ENCODE results near the gene TBC1D9B.

TBC1D9B gene

DNA sequence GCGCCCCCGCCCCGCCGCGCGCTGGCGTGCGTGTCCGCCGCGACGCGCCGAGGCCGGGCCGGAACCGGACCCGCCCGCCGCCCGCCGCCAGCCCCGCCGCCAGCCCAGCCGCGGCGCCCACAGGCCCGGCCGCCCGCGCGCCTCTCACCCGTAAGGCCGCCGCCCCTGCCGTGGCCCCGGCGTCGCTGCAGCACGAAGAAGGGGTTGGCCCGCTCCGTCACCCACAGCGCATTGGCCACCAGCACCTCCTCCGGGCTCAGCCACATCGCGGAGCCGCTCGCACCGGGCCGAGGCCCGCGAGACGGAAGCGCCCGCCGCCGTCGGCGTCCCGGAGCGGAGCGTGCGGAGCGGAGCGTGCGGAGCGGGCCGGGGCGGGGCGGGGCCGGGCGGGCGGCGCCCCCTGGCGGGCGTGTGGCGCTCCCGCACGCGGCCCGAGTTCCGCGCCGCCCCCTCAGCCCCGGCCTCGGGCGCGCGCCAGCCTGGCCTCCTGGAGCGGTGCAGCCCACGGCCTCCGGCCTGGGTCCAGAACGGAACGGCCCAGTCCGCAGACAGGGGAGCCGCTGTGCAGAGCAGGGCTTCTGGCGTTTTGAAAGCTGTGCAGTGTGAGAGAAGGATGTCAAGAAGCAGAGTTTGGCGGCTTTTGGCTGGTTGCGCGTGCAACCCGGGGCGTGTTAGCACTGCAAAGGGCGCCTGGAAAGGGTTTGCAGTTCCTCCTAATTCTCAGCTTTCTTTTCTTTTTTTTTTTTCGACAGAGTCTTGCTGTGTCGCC lies at the start of gene TBC1D9B:
TSS of gene TBC1D9B (minus strand) at position 342 of the 769 bp plus-strand sequence. CDS start at position 266, 76 bp downstream.
- DNase-seq (ENCODE audit: low spot score) = peak; percentile 74

DNA sequence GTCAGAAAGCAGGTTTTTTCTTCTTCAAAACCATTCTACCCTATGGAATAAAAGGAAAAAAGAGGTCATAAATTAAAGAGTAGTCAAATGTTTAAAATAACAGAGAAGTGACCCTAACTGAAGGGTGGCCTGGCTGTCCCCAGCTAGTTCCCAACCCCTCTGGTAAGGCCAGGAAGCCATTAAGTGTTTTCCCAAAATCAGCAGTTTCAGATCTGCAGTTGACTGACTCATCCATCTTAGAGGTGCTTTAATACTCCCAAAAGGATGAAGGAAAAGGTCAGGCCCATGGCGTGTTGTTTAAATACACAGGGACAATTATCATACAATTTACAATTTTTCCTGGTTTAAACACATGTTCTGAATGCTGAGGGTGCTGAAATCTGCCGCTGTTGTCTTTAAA lies 47.9 kb upstream of the TBC1D9B start:
- no peak for DNase-seq (ENCODE audit: low spot score)

GRCh38 chr5:179955062-179955461 lies 47.4 kb upstream of the TBC1D9B start:
- DNase-seq (ENCODE audit: low spot score) = no peak

- no peak for DNase-seq (ENCODE audit: low spot score)
Observed at GRCh38 chr5:179954434-179954833, 46.7 kb upstream of the TBC1D9B start.

GRCh38 chr5:179953987-179954386 lies 46.3 kb upstream of the TBC1D9B start:
- no peak for DNase-seq (ENCODE audit: low spot score)

- no peak for DNase-seq (ENCODE audit: low spot score)
Observed at GRCh38 chr5:179936976-179937681, 29.4 kb upstream of the TBC1D9B start.

DNA sequence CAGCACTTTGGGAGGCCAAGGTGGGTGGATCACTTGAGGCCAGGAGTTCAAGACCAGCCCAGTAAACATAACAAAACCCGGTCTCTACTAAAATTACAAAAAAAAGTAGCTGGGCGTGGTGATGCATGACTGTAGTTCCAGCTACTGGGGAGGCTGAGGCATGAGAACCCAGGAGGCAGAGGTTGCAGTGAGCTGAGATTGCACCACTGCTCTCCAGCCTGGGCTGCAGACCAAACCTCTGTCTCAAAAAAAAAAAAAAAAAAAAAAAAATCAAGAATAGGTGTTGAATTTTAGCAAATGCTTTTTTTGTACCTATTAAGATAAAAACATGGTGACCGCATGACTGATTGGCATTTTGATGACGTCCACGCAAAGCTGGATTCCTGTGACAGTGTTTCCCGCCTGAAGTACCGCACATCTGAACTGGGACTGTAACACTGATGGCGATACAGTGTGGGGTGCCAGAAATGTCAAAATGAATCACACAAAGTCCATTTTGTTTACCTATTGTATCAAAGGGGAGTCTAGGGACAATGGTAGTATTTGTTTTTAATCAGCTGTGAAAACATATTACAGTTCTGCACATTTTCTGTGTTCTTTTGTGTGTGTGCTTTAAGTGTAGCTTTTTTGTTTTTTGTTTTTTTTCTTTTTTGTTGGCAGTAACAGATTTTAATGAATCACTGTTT lies 23.2 kb upstream of the TBC1D9B start:
- no peak for DNase-seq (ENCODE audit: low spot score)

- DNase-seq (ENCODE audit: low spot score) = no peak
Observed at GRCh38 chr5:179927824-179928223, 20.1 kb upstream of the TBC1D9B start.

DNA sequence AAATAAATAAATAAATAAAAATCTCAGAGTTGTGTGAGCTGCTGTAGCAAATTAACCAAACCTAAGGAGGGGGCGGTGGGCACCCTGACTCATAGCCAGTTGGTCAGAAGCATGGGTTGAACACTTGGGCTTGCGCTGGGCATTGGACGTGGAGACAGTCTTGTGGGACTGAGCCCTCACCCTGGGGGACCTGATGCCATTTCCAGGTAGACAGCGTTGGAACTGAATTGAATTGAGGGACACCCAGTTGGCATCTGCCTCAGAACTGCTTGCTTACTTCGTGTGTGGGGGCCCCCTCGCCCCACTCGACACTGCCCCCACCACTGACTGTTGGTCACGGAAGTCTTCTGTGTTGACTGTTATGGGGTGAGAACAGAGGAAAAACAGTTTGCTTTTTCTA lies 19.0 kb upstream of the TBC1D9B start:
- DNase-seq (ENCODE audit: low spot score) = no peak

DNA sequence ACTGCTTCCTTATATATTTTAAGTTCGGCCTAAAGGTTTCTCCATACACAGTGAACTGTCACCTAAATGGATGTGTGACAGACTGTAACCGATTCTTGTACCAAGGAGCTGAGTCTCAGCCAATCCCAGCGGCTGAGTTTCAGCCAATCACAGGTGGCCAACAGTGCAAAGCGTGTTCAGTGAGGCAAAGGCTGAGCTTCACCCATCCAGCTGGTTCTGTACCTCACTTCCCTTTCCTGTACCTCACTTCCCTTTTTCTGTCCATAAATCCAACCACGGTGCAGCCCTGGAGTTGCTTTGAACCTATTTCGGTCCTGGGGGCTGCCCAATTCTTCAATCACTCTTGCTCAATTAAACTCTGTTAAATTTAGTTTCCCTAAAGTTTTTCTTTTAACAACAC lies 15.7 kb upstream of the TBC1D9B start:
- DNase-seq (ENCODE audit: low spot score) = no peak

DNA sequence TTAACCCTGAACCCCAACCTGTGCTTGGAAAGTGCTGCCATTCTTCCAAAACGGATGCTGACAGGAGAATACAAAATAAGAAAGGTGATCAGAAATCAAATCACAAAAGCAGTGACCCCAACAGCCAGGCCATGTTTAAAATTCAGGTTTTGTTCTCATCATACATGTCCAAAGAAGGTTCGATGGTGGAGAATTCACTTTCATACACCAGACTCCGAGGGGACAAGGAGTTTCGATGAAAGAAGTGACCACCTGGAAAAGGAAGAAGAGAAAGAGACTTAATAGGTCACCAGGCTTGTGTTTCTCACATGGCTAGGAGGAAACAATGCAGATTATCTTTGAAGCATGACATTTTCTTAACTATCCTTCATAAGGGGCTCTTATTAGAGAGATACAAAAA lies 12.5 kb upstream of the TBC1D9B start:
- no peak for DNase-seq (ENCODE audit: low spot score)

DNA sequence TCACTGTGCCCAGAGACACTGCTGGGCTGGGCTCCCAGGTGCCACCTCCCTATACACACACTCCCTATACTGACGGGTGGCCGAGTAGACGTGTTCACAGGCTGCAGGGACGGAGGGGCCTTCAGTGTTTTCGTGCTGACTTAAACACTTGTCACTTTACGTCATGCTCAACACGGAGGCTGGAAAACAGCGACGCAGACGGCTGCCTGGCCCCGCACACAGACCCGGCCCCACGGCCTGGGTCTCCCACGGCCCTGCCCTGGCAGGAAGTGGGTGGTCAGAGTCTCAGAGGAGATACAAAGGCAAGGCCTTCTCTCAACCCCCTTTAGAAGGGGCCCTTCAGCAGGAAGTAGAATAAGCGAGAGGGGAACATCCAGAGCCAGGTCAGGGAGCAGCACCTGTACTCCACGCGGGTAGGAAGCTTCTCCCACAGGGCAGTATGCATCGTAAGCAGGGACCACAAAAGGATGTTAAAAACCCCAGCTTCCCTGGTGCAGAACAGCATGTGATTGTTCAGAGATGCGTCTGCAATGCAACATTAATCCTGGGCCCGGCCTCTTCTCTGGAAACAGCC lies 11.9 kb upstream of the TBC1D9B start:
- no peak for DNase-seq (ENCODE audit: low spot score)

DNA sequence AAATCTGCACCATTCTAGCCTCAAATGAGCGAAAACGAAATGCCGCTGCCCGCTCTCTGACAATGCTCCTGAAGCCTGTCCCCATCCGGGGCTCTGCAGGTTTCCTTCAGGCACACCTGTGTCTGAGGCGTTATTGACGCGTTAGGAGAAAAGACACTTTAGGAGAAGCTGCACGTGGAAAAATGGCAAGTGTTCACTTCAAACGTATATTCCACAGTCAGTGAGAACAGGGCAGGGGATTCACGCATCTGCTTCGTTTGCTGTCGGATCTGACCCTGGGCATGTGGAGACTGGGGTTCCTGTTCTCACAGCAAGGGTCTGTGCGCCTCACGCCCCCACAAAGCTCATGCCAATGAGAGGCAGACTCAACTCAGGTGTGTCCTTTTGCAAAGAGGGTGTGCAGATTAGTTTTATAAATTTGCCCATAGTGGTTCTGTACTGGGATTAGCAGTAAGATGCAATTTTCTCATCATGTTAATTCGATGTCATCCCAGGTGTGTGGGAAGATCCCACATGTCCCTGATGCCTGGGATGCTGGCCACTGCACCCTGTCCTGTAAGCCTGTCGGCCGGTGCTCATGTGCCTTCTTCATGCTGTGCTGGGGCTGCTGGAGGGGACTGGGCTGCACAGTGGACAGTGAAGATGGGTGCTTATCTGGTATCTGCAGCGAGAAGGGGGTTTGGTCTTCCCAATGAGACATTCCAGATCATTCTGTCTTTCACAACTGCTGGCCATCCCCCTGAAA lies 11.2 kb upstream of the TBC1D9B start:
- no peak for DNase-seq (ENCODE audit: low spot score)

DNA sequence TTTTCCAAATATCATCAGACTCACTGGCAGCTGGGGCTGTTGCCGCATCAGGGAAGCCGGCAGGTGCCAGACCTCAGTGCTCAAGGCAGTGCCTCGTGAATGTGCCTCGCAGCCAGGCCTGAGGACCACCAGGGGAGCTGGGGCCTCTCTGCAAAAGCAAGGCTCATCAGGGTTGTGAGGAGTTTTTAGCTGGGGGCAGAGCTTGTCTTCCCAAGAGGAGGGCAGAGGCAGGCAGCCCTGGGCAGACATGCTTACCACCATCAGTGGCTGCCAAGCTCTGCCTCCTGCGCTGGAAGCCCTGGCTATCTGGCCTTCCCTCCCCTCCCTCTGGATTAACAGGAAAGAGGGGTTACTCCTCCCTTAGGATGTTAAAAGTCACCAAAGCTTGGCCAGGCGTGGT lies 8.8 kb upstream of the TBC1D9B start:
- DNase-seq (ENCODE audit: low spot score) = no peak

DNA sequence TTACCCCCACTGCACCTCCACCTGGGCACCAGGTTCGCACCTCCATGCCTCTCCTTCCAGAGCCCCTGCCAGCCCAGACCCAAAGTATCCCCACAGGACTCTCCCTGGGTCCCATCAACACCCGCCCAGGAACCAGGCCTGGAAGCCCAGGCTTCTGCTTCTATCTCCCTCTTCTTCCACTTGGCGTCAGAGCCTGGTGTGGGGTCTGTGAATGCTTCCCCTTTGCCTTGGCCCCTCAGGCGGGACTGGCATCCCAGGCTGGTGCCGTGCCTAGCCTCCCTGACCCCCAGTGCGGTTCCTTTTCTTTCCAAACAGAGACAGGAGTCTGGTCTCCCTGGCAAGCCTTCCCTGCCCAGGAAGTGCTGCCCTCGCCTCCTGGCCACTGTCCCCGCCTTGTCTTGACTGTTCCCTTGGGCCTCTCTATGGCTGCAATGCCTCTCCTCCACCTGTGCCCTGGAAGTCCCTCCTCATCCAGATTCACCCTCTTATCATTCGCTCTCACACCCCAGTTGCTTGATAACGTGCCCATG lies 7.8 kb upstream of the TBC1D9B start:
- no peak for DNase-seq (ENCODE audit: low spot score)

DNA sequence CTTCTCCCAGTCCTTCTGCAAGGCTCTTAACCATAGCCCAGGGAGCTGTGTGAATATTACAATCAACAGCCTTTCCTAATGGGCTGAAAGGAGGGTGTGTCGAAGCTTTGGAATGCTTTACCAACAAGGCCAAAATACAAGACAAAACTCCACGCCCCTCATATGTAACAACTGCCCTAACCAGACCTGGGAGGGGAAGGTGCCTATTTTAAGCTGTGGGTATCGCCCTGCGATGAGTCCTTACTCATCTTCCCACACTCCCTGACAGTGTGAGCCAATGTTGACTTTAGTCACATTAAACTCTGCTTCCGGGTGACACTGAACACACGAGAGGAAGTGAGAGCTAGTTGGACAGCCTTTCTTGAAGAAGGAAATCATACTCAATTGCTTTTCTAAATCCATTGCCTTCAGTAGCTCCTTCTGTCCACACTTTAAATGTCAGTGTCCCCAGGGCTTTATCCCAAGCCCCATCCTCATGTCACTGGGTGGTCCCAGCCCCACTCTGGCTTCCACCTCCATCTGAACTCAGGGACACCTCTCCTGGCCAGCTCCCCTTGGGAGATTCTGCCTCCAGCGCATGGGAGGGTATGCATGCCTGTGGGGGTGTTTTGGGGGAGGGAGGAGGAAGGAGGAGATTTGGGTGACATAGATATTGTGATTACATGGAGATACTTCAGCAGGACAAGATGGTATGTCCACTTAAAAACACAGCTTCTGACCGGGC lies 6.5 kb upstream of the TBC1D9B start:
- no peak for DNase-seq (ENCODE audit: low spot score)

DNA sequence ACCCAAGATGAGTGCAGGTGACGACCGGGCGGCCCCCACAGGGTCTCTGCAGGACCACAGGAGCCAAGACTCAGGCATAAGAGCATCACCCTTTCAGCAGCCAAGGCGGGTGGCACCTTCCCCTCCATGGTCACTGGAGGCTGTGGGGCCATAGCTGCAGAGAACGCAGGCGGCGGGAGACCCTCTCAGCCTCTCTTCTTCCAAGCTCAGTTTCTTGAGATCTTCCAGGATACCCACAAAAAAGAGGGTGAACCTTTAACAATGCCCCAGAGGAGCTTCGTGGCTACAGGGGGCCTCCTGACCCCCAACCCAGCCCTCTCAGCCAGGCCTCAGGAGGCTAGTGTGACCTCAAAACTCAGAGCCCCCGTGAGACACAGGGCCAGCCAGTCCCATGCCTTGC lies 5.8 kb upstream of the TBC1D9B start:
- no peak for DNase-seq (ENCODE audit: low spot score)

- no peak for DNase-seq (ENCODE audit: low spot score)
Observed at GRCh38 chr5:179912951-179913350, 5.3 kb upstream of the TBC1D9B start.

DNA sequence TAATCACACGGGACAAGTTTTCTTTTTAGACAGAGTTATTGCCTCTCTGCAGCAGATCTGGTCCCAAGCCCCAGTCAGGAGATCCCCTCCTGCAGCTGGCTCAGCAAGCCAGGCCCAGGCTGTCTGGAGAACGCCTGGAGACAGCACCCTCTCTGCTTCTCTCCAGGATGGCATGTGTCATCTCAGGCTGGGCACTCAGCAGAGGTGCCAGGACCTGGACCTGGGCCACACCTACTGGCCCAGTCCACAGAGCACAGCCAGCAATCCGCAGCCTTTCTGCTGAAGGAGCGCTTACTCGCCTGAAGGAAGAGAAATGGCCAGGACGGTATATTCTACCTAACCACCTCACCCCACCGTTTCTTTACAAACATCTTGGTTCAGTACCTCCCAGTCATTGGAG lies 4.7 kb upstream of the TBC1D9B start:
- no peak for DNase-seq (ENCODE audit: low spot score)

- no peak for DNase-seq (ENCODE audit: low spot score)
Observed at GRCh38 chr5:179909224-179909623, 1.5 kb upstream of the TBC1D9B start.

DNA sequence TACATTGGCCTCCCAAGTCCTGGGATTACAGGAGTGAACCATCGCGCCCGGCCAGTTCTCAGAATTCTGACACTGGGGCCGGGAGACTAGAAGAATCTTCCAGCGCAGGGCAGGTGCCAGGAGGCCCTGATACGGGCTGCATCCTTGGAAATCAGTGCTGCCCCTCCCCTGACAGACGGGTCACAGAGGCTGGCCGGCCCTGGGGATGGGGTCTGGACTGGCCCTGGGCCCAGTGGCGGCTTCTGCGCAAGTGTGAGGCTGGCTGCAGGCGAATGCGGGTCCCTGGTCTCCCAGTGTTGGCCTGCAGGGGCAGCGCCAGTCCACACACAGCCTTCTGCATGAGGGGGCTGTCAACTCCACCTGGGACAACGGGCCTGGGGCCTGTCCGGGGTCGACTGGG lies 831 bp upstream of the TBC1D9B start:
- no peak for DNase-seq (ENCODE audit: low spot score)
